Measurements from ENCODE around the gene RMI2.

RMI2 gene

DNA sequence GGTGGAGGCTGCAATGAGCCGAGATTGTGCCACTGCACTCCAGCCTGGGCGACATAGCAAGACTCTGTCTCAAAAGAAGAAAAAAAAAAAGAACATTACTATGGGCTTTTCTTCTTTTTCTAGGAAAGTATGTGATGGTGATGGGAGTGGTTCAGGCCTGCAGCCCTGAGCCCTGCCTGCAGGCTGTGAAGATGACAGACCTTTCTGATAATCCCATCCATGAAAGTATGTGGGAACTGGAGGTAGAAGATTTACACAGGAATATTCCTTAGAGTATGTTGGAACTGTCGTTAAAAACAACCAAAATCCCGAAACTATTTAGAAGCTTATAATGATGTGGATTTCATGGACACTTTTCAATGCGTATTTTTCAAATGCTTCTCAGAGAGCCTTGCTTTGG, 5.3 kb downstream of the RMI2 start:
- no peak overlapping the region for H3K4me3 ChIP-seq (ENCODE audit: low read length)
- no peak for DNase-seq (ENCODE audit: low read depth)
- TF ChIP-seq, protein P1, sequence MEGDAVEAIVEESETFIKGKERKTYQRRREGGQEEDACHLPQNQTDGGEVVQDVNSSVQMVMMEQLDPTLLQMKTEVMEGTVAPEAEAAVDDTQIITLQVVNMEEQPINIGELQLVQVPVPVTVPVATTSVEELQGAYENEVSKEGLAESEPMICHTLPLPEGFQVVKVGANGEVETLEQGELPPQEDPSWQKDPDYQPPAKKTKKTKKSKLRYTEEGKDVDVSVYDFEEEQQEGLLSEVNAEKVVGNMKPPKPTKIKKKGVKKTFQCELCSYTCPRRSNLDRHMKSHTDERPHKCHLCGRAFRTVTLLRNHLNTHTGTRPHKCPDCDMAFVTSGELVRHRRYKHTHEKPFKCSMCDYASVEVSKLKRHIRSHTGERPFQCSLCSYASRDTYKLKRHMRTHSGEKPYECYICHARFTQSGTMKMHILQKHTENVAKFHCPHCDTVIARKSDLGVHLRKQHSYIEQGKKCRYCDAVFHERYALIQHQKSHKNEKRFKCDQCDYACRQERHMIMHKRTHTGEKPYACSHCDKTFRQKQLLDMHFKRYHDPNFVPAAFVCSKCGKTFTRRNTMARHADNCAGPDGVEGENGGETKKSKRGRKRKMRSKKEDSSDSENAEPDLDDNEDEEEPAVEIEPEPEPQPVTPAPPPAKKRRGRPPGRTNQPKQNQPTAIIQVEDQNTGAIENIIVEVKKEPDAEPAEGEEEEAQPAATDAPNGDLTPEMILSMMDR (IDR thresholded peaks at IDR 0.05; ENCODE audit: insufficient read depth, low read depth, low read length, missing control alignments), result no peak

DNA sequence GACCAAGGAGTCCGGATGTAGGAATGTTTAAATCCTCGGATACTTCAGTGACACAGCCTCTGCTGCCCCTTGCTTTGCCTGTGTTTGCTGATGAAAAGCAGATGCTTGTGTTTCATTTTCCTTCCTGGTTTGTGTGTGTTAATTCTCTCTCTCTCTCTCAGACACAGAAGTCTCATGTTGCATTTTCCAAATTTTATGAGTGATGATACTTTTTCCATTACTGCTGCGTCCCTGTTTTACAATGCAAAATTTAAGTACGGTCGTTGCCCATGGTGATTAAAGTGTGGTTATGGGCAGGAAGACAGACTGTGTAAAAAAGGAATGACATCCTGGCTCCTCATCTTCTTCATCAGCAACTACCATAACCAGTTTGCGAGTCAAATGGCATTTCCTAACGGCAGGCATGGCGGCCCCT, 5.7 kb downstream of the RMI2 start:
- TF ChIP-seq, protein P1 (IDR thresholded peaks at IDR 0.05; ENCODE audit: insufficient read depth, low read depth, low read length, missing control alignments), result no peak
- DNase-seq (ENCODE audit: low read depth), result no peak
- H3K4me3 ChIP-seq (ENCODE audit: low read length), result no peak overlapping the region

DNA sequence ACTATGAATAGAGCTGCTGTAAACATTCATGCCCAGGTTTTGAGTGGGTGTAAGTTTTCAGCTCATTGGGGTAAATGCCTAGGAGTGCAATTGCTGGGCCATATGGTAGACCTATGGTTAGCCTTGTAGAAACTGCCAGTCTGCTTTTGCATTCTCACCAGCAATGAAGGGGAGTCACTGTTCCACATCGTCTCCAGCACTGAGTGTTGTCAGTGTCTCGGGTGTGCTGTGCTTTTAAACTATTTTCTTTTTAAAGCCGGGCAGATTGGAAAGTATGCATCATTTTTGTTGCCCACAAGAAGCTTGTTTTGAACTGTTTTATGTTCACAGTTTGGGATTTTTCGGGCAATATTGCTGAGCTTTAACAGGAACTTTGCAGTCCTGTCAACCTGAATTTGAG, 7.9 kb downstream of the RMI2 start:
- DNase-seq (ENCODE audit: low read depth), result no peak
- TF ChIP-seq, protein P1 (IDR thresholded peaks at IDR 0.05; ENCODE audit: insufficient read depth, low read depth, low read length, missing control alignments), result no peak
- H3K4me3 ChIP-seq (ENCODE audit: low read length), result no peak overlapping the region

DNA sequence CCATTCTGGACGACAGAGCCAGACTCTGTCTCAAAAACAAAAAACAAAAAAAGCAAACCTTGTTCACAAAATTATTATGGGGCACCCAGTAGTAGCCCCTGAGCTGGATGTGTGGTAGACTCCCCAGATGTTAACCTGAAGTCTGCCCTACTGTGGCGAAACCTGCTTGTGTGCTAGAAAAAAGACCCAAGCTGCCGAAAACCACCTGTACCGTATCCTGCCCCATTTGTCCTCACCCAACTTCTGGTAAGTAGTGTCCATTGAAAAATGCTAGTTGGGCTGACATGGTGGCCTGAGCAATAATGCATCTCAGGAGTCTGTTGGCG, 9.1 kb downstream of the RMI2 start:
- no peak for DNase-seq (ENCODE audit: low read depth)
- TF ChIP-seq, protein P1 (IDR thresholded peaks at IDR 0.05; ENCODE audit: insufficient read depth, low read depth, low read length, missing control alignments), result no peak
- no peak overlapping the region for H3K4me3 ChIP-seq (ENCODE audit: low read length)

DNA sequence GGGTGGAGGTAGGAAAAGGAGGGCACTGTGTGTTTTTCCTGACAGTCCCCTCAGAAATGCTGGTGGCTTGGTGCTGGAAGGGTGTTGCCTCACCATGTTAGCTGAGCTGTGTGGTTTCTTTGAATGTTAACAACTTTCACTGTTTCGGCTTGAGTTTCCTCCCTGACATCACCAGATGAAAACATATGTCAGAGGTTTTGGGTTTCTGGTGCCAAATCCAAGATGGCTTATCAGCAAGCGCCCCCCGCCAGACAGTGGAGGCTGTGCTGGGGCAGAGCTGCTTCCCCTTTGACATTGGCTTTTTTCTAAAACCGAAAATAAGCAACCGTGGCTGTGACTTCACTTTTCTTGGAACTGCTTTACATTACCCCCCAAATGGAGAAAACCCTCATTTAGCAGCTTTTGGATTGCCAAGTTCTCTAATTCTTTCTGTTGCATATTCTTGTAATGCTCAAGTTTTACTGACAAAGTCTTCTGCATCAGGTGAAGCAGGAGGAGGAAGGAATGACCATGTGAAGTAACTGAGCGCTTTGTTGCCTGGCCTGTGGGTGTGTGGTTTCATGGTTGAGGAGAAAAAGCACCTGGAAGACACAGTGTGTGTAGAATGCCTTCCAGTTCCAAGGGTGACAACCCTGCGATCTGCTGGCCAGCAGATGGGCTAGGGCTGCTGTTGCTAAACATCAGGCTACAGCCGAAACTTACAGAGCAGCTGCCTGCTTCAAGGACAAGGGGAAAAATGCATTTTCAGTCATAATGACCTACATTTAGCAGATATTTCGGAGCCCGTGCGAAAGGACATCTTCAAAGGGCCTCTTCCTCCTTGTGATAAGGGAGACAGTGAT, 9.7 kb downstream of the RMI2 start:
- no peak for DNase-seq (ENCODE audit: low read depth)
- TF ChIP-seq, protein P1 (IDR thresholded peaks at IDR 0.05; ENCODE audit: insufficient read depth, low read depth, low read length, missing control alignments), result no peak
- no peak overlapping the region for H3K4me3 ChIP-seq (ENCODE audit: low read length)

DNA sequence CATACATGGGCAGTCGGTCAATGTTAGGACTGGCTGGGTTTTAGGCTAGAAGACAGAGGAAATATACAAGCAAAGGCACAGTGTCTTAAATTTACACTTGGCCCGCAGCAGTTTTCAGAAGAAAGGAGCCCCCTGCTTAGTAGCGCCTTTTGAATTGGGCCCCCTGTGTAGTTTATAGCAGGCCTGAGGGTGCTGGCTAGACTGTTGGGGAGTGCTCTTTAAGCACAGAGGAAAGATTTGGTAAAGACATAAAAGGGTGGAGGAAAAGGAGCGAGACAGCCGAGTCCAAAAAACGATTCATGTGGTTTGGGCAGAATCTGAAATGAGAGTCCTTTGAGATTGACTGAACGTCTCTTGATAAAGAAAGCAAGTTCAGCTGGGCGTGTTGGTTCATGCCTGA, 10.6 kb downstream of the RMI2 start:
- TF ChIP-seq, protein P1 (IDR thresholded peaks at IDR 0.05; ENCODE audit: insufficient read depth, low read depth, low read length, missing control alignments), result no peak
- no peak overlapping the region for H3K4me3 ChIP-seq (ENCODE audit: low read length)
- no peak for DNase-seq (ENCODE audit: low read depth)
